AG10803 (cell line): ENCODE measurements around the gene RFX6.

Experiments
- DNase-seq: peaks from one replicate; pipeline ENCODE4 v3.0.0; 2010; ENCODE audit warnings: low read depth
- H3K4me3 ChIP-seq: 2 replicates; pipeline ENCODE4 v1.5.1; 2011; ENCODE audit warnings: mild to moderate bottlenecking, low read length, control low read depth
- TF ChIP-seq, protein P1 (sequence below): conservative IDR thresholded peaks from 2 replicates; pipeline ENCODE4 v1.5.1; 2011; ENCODE audit warnings: mild to moderate bottlenecking, low read length, control low read depth, inconsistent platforms

RFX6 gene

GRCh38 chr6:116929825-116930224 lies 52.8 kb downstream of the RFX6 start:
- TF ChIP-seq, protein P1, sequence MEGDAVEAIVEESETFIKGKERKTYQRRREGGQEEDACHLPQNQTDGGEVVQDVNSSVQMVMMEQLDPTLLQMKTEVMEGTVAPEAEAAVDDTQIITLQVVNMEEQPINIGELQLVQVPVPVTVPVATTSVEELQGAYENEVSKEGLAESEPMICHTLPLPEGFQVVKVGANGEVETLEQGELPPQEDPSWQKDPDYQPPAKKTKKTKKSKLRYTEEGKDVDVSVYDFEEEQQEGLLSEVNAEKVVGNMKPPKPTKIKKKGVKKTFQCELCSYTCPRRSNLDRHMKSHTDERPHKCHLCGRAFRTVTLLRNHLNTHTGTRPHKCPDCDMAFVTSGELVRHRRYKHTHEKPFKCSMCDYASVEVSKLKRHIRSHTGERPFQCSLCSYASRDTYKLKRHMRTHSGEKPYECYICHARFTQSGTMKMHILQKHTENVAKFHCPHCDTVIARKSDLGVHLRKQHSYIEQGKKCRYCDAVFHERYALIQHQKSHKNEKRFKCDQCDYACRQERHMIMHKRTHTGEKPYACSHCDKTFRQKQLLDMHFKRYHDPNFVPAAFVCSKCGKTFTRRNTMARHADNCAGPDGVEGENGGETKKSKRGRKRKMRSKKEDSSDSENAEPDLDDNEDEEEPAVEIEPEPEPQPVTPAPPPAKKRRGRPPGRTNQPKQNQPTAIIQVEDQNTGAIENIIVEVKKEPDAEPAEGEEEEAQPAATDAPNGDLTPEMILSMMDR: no peak
- DNase-seq: no peak

DNA sequence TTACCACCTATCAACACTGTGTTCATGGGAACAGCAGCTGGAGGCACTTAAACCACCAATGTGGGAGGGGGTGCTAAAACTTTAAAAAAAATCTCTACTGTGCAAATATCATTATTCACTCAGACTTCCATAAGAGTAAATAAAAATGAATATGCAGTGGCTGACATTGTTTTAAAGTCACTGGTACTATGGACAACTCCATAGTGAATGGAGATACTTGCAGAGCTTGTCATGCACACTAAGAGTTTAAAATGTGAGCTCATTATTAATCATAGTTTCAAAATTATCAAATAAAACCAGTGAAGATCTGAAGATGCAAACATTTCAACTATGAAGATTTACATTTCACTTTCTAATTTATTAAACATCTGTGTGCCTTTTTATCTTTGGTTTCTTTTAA lies 54.4 kb downstream of the RFX6 start:
- DNase-seq: no peak
- H3K4me3 ChIP-seq: no peak overlapping the region
- TF ChIP-seq, protein P1: no peak

More at GRCh38 chr6:116929825-116930224, 52.8 kb downstream of the RFX6 start:
- H3K4me3 ChIP-seq: no peak overlapping the region

DNA sequence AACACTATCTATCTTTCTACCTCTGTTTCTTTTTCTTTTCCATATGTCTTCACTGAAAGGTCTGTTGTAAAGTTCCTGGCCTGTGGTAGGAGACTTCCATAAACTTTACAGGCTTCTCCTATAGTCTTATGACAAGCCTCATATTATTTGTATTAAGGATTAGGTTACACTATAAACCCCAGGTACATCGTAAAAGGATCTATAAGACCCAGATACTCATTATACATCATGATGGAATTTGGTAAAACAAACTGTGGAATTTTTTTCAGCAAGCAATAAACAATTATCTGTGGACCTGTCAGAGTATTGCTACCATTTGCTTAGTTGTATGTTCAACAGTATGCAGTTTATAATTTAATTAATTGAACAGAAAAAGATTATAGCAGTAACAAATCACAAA lies 55.5 kb downstream of the RFX6 start:
- TF ChIP-seq, protein P1: no peak
- DNase-seq: no peak
- no peak overlapping the region for H3K4me3 ChIP-seq

DNA sequence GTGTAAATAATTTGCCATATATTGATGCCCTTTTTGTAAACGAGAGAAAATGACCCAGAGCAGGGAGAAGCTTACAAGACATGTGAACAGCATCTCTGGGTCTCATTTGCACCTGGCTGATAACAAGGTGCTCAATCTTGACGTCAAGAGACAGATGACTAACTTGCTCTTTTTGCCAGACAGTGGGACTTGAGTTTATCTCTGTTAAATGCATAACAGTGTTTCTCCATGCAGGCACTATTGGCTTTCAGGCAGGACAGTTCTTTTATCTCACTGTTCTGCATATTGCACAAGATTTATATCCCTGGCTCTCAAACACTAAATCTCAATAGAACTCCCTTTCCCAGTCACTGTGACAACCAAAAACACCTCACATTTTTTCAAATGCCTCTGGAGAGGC lies 56.4 kb downstream of the RFX6 start:
- TF ChIP-seq, protein P1: no peak
- DNase-seq: no peak
- no peak overlapping the region for H3K4me3 ChIP-seq

DNA sequence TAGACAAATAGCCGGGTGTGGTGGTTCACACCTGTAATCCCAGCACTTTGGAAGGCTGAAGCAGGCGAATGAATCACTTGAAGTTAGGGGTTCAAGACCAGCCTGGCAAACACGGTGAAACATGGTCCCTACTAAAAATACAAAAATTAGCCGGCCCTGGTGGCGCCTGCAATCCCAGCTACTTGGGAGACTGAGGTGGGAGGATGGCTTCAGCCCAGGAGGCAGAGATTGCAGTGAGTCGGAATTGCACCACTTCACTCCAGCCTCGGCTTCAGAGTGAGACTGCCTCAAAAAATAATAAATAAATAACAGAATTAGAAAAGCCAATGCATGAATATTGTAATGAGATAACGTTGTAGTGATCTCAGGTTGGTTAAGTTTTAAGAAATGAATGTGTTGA lies 61.3 kb downstream of the RFX6 start:
- no peak for DNase-seq
- TF ChIP-seq, protein P1: no peak
- H3K4me3 ChIP-seq: no peak overlapping the region

GRCh38 chr6:116941727-116942126 lies 64.7 kb downstream of the RFX6 start:
- TF ChIP-seq, protein P1: no peak
- no peak for DNase-seq
- H3K4me3 ChIP-seq: no peak overlapping the region

DNA sequence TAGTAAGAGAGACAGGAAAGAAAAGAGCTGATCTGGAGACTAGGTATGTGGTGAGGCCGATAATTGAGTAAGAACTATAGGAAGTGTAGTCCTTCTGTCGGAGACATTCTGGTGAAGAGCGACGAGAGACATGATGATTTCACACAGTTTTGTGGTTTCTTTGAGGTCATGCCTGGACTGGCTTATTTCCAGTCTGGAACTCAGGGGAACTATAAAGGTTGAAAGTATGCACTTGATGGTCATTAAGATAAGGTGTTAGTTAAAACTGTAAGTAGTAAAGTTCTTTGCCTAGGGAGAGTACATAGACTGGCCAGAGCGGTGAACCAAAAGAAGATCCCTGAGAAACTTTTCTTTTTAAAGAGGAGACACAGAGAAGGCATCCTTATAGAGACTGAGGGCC lies 68.8 kb downstream of the RFX6 start:
- no peak overlapping the region for H3K4me3 ChIP-seq
- DNase-seq: peak; percentile 6
- TF ChIP-seq, protein P1: no peak
